NK-92 treated with Interleukin-12 subunit alpha and Interleukin-12 subunit beta, amount 100 ng/mL, for 24 hours (cell line): ENCODE measurements around the gene SPINK5.

ENCODE experiments used
- DNase-seq: peaks from one replicate; lab custom pipeline; 2025; lab: John Stamatoyannopoulos, UW

The SPINK5 gene

GRCh38 chr5:148177207-148177606 is 113.4 kb downstream of the SPINK5 start:
- no peak for DNase-seq

GRCh38 chr5:148179234-148179824 is 115.5 kb downstream of the SPINK5 start:
- DNase-seq, result no peak

DNA sequence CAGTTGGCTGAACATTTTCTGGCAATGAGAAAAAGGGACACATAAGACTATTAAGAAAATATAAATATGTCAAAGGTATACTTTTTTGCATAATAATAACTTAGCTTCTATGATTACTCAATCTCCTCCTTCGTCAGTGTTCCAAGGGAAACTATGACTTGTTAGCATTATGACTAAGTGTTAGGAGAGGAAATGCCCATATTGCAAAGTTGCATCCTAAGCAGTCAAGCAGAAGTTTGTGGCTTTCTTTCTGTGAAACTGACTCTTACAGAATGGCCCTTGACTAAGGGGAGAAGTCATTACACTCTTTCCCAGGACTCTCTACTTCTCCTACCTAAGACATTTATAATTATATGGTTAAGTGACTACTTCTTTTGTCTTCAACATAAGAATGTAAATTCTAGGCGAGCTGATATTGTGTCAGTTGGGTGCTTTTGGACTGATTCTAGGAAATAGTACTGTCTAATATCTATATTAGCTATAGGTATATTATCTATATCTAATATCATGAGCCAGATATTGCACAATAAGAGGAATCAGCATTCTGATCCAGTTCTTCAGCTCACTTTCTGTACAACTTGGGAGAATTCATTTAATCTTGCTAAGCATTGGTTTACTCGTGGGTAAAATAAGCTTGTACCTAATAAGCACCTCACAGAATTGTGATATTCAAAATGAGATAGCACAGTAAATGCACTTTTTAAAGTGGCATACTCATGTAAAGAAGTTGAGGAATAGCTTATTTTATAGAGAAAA is 122.6 kb downstream of the SPINK5 start:
- DNase-seq, result no peak
